ENCODE results near the gene AGBL4.

The AGBL4 gene

DNA sequence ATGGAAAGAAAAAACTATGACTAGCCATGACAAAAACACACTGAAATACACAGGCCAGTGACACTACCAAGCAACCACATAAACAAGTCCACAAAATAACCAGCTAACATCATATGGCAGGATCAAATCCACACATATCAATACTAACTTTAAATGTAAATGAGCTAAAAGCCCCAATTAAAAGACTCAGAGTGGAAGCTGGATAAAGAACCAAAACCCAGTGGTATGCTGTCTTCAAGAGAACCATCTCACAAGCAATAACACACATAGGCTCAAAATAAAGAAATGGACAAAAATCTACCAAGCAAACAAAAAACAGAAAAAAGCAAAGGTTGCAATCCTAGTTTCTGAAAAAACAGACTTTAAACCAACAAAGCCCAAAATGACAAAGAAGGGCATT is 770.8 kb downstream of the AGBL4 start:
- no peak overlapping the region for H3K4me3 ChIP-seq (ENCODE audit: low read depth, low read length)
- TF ChIP-seq, protein P1, sequence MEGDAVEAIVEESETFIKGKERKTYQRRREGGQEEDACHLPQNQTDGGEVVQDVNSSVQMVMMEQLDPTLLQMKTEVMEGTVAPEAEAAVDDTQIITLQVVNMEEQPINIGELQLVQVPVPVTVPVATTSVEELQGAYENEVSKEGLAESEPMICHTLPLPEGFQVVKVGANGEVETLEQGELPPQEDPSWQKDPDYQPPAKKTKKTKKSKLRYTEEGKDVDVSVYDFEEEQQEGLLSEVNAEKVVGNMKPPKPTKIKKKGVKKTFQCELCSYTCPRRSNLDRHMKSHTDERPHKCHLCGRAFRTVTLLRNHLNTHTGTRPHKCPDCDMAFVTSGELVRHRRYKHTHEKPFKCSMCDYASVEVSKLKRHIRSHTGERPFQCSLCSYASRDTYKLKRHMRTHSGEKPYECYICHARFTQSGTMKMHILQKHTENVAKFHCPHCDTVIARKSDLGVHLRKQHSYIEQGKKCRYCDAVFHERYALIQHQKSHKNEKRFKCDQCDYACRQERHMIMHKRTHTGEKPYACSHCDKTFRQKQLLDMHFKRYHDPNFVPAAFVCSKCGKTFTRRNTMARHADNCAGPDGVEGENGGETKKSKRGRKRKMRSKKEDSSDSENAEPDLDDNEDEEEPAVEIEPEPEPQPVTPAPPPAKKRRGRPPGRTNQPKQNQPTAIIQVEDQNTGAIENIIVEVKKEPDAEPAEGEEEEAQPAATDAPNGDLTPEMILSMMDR (IDR thresholded peaks at IDR 0.05; ENCODE audit: low read depth, low read length) = no peak
- DNase-seq (ENCODE audit: low read depth, low spot score) = no peak
- in situ Hi-C loops (cut with HindIII; ENCODE audit: low sequenced_read_pairs) = no loop called here

DNA sequence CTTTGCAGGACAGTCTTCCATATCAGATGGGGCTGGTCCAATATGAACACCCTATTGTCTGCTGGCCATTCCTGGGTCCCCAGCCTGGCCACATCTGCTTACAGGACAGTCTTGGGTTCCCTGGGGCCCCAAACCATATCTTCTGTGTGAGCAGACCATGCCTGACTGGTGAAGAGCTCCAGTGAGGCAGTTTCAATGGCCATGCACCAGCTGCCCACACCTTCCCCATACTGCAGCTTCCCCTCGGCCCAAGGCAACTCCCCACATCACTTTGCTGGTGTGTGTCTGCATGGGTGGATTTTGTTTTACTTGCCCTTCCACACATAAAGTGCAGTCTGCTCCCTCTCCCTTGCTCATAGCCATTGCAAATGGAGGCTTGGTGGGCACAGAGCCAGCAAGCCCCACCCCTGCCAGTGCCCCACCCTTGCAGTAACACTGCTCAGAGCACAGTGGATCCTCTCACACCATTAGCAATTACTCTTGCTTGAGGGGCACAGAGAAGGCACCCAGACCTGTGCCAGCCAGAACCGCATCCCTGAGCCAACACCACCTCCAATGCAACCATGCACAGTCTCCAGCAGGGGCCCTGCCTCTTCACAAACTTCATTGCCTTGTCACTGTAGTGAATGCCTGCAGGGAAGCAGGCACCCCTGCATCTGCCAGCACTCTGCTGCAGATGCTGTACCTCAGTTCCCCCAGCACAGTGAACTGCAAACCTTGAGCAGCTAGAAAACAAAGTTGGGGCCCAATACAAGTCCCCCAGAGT is 772.6 kb downstream of the AGBL4 start:
- no peak overlapping the region for H3K4me3 ChIP-seq (ENCODE audit: low read depth, low read length)
- DNase-seq (ENCODE audit: low read depth, low spot score) = no peak
- in situ Hi-C loops (cut with HindIII; ENCODE audit: low sequenced_read_pairs) = no loop called here
- TF ChIP-seq, protein P1 (IDR thresholded peaks at IDR 0.05; ENCODE audit: low read depth, low read length) = no peak

DNA sequence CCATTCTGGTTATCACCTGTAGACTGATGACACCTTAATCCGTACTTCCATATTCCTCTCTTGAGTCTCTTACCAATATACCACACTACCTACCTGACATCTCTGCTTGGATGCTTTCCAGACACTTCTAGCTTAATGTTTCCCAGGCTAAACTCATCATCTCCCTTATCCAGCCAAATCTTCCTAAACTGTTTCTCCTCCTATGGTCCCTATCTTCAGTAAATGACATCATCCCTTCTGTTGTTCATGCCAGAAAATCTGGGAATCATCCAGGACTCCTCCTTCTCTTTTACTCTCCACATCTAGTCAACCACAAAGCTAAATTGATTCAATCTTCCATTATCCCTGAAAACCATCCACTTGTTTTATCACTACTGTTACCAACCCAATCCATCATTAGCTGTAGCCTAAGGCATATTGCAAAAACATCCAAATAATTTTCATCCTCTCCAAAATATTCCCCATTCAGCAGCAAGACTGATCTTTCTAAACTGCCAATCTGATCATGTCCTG is 783.0 kb downstream of the AGBL4 start:
- TF ChIP-seq, protein P1 (IDR thresholded peaks at IDR 0.05; ENCODE audit: low read depth, low read length) = no peak
- in situ Hi-C loops (cut with HindIII; ENCODE audit: low sequenced_read_pairs) = no loop called here
- no peak for DNase-seq (ENCODE audit: low read depth, low spot score)
- no peak overlapping the region for H3K4me3 ChIP-seq (ENCODE audit: low read depth, low read length)

DNA sequence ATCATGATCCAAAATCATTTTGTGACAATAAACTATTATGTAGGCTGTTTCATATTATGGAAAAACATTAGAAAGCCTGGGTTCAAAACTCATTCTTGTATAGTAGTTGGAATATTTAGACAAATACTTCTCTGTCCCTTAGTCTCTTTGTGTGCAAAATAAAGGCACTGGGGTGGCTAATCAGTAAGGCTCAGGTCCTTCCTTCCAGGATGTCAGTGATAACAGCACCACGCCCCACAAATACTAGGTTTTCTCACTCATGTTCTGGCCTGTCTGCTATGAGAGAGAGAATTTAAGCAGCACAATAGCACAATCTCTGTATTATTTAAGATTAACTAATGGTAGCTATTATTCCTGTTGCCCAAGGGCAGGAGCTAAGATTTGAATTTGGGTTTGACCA is 788.8 kb downstream of the AGBL4 start:
- TF ChIP-seq, protein P1 (IDR thresholded peaks at IDR 0.05; ENCODE audit: low read depth, low read length) = no peak

DNA sequence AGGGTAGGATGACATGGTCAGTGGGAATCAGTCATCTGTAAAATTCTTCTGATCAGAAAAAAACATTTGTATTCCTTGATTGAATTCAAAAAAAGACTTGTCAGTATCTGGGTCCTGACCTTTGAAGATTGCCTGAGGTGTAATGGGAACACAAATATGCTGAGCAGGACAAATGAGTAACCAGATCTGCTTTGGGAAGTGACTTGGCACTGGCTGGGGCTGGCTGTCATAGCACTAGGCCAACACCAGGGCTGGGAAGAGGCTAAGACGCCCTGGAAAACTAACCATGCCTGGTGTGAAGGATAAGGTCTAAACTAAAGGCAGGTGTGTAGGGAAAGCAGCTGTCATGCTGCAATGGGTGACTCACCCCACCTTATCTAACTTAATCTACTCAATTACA is 794.2 kb downstream of the AGBL4 start:
- TF ChIP-seq, protein P1 (IDR thresholded peaks at IDR 0.05; ENCODE audit: low read depth, low read length) = no peak
- in situ Hi-C loops (cut with HindIII; ENCODE audit: low sequenced_read_pairs) = no loop called here
- no peak for DNase-seq (ENCODE audit: low read depth, low spot score)
- H3K4me3 ChIP-seq (ENCODE audit: low read depth, low read length) = no peak overlapping the region

More for the DNA sequence above, 788.8 kb downstream of the AGBL4 start:
- H3K4me3 ChIP-seq (ENCODE audit: low read depth, low read length) = no peak overlapping the region
- DNase-seq (ENCODE audit: low read depth, low spot score) = no peak
- in situ Hi-C loops (cut with HindIII; ENCODE audit: low sequenced_read_pairs) = no loop called here

DNA sequence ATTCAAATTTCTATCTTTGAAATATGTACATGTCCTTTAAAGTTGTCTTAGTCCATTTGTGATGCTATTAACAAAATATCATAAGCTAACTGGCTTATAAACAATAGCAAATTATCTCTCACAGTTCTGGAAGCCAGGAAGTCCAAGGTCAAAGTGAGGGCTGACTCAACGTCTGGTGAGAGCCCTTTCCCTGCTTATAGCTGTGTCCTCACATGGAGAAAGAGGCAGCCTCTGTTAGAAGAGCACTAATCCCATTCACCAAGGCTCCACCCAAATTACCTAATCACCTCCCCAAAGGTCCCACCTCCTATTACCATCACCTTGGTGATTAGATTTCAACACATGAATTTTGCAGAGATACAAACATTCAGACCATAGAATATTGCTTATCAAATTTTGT is 797.0 kb downstream of the AGBL4 start:
- no peak for DNase-seq (ENCODE audit: low read depth, low spot score)
- H3K4me3 ChIP-seq (ENCODE audit: low read depth, low read length) = no peak overlapping the region
- in situ Hi-C loops (cut with HindIII; ENCODE audit: low sequenced_read_pairs) = no loop called here
- TF ChIP-seq, protein P1 (IDR thresholded peaks at IDR 0.05; ENCODE audit: low read depth, low read length) = no peak
